ENCODE data around the gene POLG.

GRCh38 chr15:89378296-89379151 lies 43.9 kb upstream of the POLG start:
- TF ChIP-seq CTCF (optimal IDR thresholded peaks at IDR 0.05 in 1 of 3, IDR thresholded peaks at IDR 0.05 in 1 of 3, conservative IDR thresholded peaks at IDR 0.05 in 1 of 3; ENCODE audit: extremely low read depth in 1 of 3, insufficient read depth in 2 of 3, low read length in 3 of 3): no peak
- no peak for TF ChIP-seq EZH2 (IDR thresholded peaks at IDR 0.05; ENCODE audit: low read length)
